ENCODE measurements around the gene TOP3A. TPM values are rescaled to one million over a fixed set of nuclear protein-coding genes. Genes with fewer than 3 reads are reported as not detected.
"Not testable (repeated sequence)": the region's sequence is repeated elsewhere in the genome, so short reads cannot be mapped to it uniquely, and the experiment has no call there.

TOP3A gene
- total RNA-seq, 2 experiments from 2014 or later, result 57.6 to 62.8 TPM

GRCh38 chr17:18320301-18320700 is 5.5 kb upstream of the TOP3A start:
- H3K4me1 Mint-ChIP-seq, result peaks cover 51% of the 10 kb centered on the region
- H3K36me3 Mint-ChIP-seq (ENCODE audit: low read depth), result peaks cover 46% of the 10 kb centered on the region
- ChIA-PET CTCF (interaction anchor here (0.6 to 1.8 kb wide), 5 partner anchors 8 to 44 kb away, joined by 3 to 8 read pairs (median 3); no protein-coding TSS in a partner anchor), POLR2A (no interaction called here)
- no peak for DNase-seq
- H3K27me3 Mint-ChIP-seq, result no peaks in the 10 kb centered on the region
- H3K9me3 Mint-ChIP-seq, result no peaks in the 10 kb centered on the region
- H3K27ac Mint-ChIP-seq, result no peak overlapping the region
- H3K4me3 Mint-ChIP-seq, result no peak overlapping the region

- ChIA-PET CTCF (interaction anchor here (0.7 to 1.8 kb wide), 4 partner anchors 9 to 45 kb away, joined by 3 to 8 read pairs (median 4); no protein-coding TSS in a partner anchor), POLR2A (no interaction called here)
- Mint-ChIP-seq H3K27ac (no peak overlapping the region), H3K4me1 (peaks cover 51% of the 10 kb centered on the region), H3K4me3 (no peak overlapping the region), H3K36me3 (ENCODE audit: low read depth) (peaks cover 40% of the 10 kb centered on the region), H3K9me3 (no peaks in the 10 kb centered on the region), H3K27me3 (no peaks in the 10 kb centered on the region)
- DNase-seq, result peak; percentile 34
Observed at GRCh38 chr17:18319604-18320256, 4.9 kb upstream of the TOP3A start.

GRCh38 chr17:18318771-18319450 is 4.1 kb upstream of the TOP3A start:
- Mint-ChIP-seq H3K27ac (peak overlapping the region; percentile 6), H3K36me3 (ENCODE audit: low read depth) (peaks cover 33% of the 10 kb centered on the region), H3K4me3 (no peak overlapping the region), H3K27me3 (no peaks in the 10 kb centered on the region), H3K9me3 (no peaks in the 10 kb centered on the region), H3K4me1 (peaks cover 51% of the 10 kb centered on the region)
- no peak for DNase-seq
- POLR2A ChIA-PET, result no interaction called here
- CTCF ChIA-PET, result interaction anchor here (1.2 kb wide), 1 partner anchor 33 kb away, joined by 3 read pairs; no protein-coding TSS in a partner anchor

DNA sequence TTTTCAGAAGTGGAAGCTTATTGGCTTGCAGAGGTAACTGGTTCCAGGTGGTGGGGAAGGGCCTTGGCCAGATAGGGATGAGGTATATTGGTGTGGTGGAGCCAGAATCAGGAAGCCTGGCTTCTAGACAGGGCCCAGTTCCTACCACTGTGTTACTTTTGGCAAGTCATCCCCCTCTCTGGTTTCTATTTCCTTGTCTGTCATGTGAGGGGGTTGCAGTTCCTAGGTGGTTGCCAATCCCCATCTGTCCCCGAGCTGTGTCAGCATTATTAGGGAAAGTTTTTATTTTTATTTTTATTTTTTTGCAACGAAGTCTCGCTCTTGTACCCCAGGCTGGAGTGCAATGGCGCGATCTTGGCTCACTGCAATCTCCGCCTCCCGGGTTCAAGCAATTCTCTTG is 3.3 kb upstream of the TOP3A start:
- Mint-ChIP-seq H3K36me3 (ENCODE audit: low read depth) (peaks cover 35% of the 10 kb centered on the region), H3K4me3 (peak overlapping the region; percentile 45), H3K4me1 (peaks cover 59% of the 10 kb centered on the region), H3K9me3 (no peaks in the 10 kb centered on the region), H3K27me3 (no peaks in the 10 kb centered on the region), H3K27ac (peak overlapping the region; percentile 76)
- DNase-seq, result no peak
- ChIA-PET CTCF (interaction anchor here (0.8 to 1.2 kb wide), 2 partner anchors 33 to 55 kb away, joined by 3 read pairs; no protein-coding TSS in a partner anchor), POLR2A (no interaction called here)

- H3K36me3 Mint-ChIP-seq (ENCODE audit: low read depth), result peaks cover 46% of the 10 kb centered on the region
Observed at GRCh38 chr17:18315961-18316360, 1.2 kb upstream of the TOP3A start.

GRCh38 chr17:18315562-18315922 is 748 bp upstream of the TOP3A start:
- Mint-ChIP-seq H3K4me3 (peak overlapping the region; percentile 95), H3K9me3 (no peaks in the 10 kb centered on the region), H3K27me3 (no peaks in the 10 kb centered on the region), H3K4me1 (peaks cover 76% of the 10 kb centered on the region), H3K27ac (peak overlapping the region; percentile 99), H3K36me3 (ENCODE audit: low read depth) (peaks cover 48% of the 10 kb centered on the region)
- ChIA-PET POLR2A (no interaction called here), CTCF (interaction anchor here (1.0 to 1.1 kb wide), 2 partner anchors 15 to 17 kb away, joined by 3 read pairs; no protein-coding TSS in a partner anchor)
- DNase-seq, result peak; percentile 57

More at GRCh38 chr17:18315961-18316360, 1.2 kb upstream of the TOP3A start:
- Mint-ChIP-seq H3K9me3 (no peaks in the 10 kb centered on the region), H3K4me3 (peak overlapping the region; percentile 95), H3K27ac (peak overlapping the region; percentile 99), H3K4me1 (peaks cover 77% of the 10 kb centered on the region), H3K27me3 (no peaks in the 10 kb centered on the region)
- ChIA-PET CTCF (interaction anchor here (1.0 kb wide), 1 partner anchor 15 kb away, joined by 3 read pairs; no protein-coding TSS in a partner anchor), POLR2A (no interaction called here)
- DNase-seq, result no peak

GRCh38 chr17:18314059-18314730 is 599 bp downstream of the TOP3A start:
- DNase-seq, result no peak
- Mint-ChIP-seq H3K4me3 (peak overlapping the region; percentile 95), H3K36me3 (ENCODE audit: low read depth) (peaks cover 46% of the 10 kb centered on the region), H3K27me3 (no peaks in the 10 kb centered on the region), H3K9me3 (no peaks in the 10 kb centered on the region), H3K27ac (peak overlapping the region; percentile 99), H3K4me1 (peaks cover 68% of the 10 kb centered on the region)
- POLR2A ChIA-PET, result no interaction called here
- CTCF ChIA-PET, result interaction anchor here (0.6 to 1.1 kb wide), 2 partner anchors 18 to 112 kb away, joined by 3 read pairs; no protein-coding TSS in a partner anchor

DNA sequence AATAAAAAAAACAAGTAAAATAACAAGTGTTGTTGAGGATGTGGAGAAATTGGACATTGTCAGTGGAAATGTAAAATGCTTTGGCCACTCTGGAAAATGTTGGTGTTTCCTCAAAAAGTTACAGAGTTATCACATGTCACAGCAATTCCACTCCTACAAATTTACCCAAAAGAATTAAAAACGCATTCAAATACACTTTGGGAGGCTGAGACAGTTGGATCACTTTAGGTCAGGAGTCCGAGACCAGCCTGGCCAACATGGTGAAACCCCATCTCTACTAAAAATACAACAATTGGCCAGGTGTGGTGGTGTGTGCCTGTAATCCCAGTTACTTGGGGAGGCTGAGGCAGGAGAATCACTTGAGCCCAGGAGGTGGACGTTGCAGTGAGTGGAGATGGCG is 5.6 kb downstream of the TOP3A start:
- no peak overlapping the region for H3K27ac Mint-ChIP-seq

DNA sequence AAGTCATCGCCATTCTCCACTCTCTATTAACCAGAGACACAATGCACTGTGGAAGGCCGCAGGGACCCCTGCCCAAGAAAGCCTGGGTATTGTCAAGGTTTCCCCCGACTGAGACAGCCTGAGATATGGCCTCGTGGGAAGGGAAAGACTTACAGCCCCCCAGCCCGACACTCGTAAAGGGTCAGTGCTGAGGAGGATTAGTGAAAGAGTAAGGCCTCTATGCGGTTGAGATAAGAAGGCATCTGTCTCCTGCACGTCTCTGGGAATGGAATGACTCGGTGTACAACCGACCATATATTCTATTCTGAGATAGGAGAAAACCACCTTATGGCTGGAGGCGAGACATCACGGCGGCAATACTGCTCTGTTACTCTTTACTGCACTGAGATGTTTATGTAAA is 11.6 kb downstream of the TOP3A start:
- CTCF ChIA-PET, H3K4me3 Mint-ChIP-seq, H3K27me3 Mint-ChIP-seq, H3K4me1 Mint-ChIP-seq, DNase-seq, H3K27ac Mint-ChIP-seq, H3K9me3 Mint-ChIP-seq, POLR2A ChIA-PET: not testable (repeated sequence)
- peaks cover 40% of the 10 kb centered on the region for H3K36me3 Mint-ChIP-seq (ENCODE audit: low read depth)

More for the DNA sequence above, 5.6 kb downstream of the TOP3A start:
- no peak for DNase-seq
- H3K36me3 Mint-ChIP-seq (ENCODE audit: low read depth), result peaks cover 47% of the 10 kb centered on the region
- no peaks in the 10 kb centered on the region for H3K27me3 Mint-ChIP-seq
- peaks cover 32% of the 10 kb centered on the region for H3K4me1 Mint-ChIP-seq
- H3K9me3 Mint-ChIP-seq, result no peaks in the 10 kb centered on the region
- ChIA-PET CTCF (no interaction called here), POLR2A (no interaction called here)
- no peak overlapping the region for H3K4me3 Mint-ChIP-seq

- Mint-ChIP-seq H3K27ac (no peak overlapping the region), H3K36me3 (ENCODE audit: low read depth) (peaks cover 37% of the 10 kb centered on the region)
Observed at GRCh38 chr17:18300725-18301480, 13.9 kb downstream of the TOP3A start.

GRCh38 chr17:18298061-18298460 is 16.7 kb downstream of the TOP3A start:
- POLR2A ChIA-PET, CTCF ChIA-PET, H3K9me3 Mint-ChIP-seq, H3K27ac Mint-ChIP-seq, H3K4me1 Mint-ChIP-seq, H3K27me3 Mint-ChIP-seq, DNase-seq, H3K4me3 Mint-ChIP-seq: not testable (repeated sequence)
- H3K36me3 Mint-ChIP-seq (ENCODE audit: low read depth), result peaks cover 30% of the 10 kb centered on the region

More at GRCh38 chr17:18300725-18301480, 13.9 kb downstream of the TOP3A start:
- POLR2A ChIA-PET, result no interaction called here
- DNase-seq, result no peak
- Mint-ChIP-seq H3K4me1 (no peaks in the 10 kb centered on the region), H3K9me3 (no peaks in the 10 kb centered on the region), H3K4me3 (no peak overlapping the region), H3K27me3 (no peaks in the 10 kb centered on the region)
- CTCF ChIA-PET, result interaction anchor here (0.6 to 1.6 kb wide), 3 partner anchors 28 to 73 kb away, joined by 3 to 8 read pairs (median 4); partner anchors contain the start of gene MIEF2

DNA sequence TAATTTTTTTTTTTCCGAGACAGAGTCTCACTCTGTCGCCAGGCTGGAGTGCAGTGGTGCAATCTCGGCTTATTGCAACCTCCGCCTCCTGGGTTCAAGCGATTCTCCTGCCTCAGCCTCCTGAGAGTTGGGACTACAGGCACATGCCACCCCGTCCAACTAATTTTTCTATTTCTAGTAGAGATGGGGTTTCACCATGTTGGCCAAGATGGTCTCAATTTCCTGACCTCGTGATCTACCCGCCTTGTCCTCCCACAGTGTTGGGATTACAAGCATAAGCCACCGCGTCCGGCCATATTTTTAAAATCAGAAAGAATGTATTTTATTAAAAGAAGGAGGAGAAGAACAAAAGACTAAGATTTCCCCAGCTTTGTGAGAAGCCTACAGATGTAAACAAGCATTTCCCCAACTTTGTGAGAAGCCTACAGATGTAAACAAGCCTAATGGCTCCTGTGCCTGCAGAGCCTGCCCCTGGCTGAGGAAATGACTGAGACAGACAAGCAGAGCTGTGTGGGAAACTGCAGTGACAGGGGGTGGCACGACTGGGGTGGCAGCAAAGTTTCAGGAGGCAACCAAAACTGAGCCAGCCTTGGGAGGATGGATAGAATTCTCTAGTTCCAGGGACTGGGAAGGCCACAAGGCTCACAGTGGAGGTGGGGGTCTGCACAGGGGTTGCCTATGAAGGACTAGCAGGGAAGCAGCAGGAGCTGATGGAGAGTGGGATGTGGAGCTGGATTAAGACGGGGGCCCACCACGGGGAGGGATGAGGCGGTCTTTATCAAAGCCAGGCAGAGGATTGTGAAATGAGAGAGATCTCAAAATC is 22.9 kb downstream of the TOP3A start:
- H3K27ac Mint-ChIP-seq, result no peak overlapping the region
- H3K27me3 Mint-ChIP-seq, result no peaks in the 10 kb centered on the region
- H3K36me3 Mint-ChIP-seq (ENCODE audit: low read depth), result peaks cover 51% of the 10 kb centered on the region
- DNase-seq, result no peak
- no peak overlapping the region for H3K4me3 Mint-ChIP-seq
- POLR2A ChIA-PET, result no interaction called here
- CTCF ChIA-PET, result interaction anchor here (1.1 to 1.2 kb wide), 2 partner anchors 23 to 32 kb away, joined by 3 read pairs; partner anchors contain the start of gene MIEF2
- no peaks in the 10 kb centered on the region for H3K9me3 Mint-ChIP-seq
- H3K4me1 Mint-ChIP-seq, result no peaks in the 10 kb centered on the region

Measured in activated CD4-positive, alpha-beta T cell treated with anti-CD3 and anti-CD28 coated beads, Interleukin-2, amount 10 ng/mL, durations not matched to agents 7 days and 5 days (primary cell).